DMS153 treated with DMSO at 0.1 percent for 48 hours (cell line): ENCODE results near the gene PSMC4.

Experiments used
- DNase-seq: peaks from one replicate; lab custom pipeline; 2025; ENCODE audit not compliant: unreplicated experiment; lab: John Stamatoyannopoulos, UW

Gene PSMC4

DNA sequence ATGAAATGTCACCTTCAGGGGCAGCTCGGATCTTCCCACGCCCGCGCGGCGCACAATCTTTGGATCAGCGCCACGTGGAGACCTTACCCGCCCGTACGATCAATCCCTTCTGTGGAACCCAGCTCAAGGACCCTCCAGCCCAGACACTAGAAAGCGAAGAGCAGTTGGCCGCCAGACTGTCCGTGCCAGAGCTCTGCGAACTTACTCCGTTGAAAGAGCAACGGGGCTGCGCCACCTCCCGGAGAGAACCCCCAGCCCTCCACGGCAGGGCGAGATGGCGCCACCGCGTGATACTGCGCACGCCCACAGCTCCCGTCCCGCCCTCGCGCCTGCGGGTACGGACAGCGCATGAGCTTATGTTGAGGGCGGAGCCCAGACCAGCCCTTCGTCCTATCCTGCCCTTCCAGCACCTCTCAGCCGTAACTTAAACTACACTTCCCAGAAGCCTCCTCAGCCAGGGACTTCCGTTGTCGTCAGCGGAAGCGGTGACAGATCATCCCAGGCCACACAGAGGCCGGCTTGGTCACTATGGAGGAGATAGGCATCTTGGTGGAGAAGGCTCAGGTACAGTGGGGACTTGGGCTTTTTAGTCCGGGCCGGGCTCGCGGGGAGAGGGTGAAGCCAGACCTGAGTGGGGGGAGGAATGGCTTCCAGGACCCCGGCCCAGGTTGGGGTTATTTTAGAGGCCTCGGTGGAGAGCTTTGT, at the start of gene PSMC4:
TSS of gene PSMC4 (plus strand) at position 491 of the 705 bp plus-strand sequence. CDS start at position 529, 38 bp downstream.
- DNase-seq, result peak; percentile 88

DNA sequence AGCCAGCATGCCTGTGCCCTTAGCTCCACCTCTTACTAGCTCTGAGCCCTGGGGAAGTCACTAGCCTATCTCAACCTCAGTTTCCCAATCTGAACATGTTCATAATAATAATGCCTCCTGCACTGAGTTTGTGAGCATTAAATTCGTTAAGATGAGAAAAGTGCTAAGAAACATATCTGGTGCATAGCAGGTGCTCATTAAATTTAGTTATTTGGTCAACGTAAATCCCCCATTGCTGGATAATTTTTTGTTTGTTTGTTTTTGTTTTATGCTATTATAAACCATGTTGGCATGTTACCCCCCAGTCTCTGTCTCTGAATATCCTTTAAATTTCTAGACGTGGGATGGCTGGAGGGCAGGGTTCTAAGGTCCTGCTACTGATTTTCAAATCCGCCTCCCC, 47.1 kb upstream of the PSMC4 start:
- no peak for DNase-seq

DNA sequence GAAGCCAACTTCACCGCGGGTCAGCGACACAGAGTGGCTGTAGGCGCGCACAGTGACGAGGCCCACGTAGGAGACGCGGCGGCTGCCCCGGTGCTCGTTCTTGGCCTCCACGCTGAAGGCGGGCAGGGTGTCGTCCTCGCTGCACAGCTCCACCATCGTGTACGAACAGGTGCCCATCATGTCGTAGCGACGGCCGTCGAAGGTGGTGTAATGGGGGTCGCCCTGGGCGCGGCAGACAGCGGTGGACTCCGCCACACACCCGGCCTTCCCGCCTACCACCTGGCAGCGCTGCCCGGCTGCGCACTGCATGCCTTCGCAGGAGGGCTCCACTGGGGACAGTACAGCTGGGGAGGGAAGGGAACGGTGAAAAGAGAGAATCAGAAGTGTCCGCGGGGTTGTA, 46.6 kb upstream of the PSMC4 start:
- no peak for DNase-seq

DNA sequence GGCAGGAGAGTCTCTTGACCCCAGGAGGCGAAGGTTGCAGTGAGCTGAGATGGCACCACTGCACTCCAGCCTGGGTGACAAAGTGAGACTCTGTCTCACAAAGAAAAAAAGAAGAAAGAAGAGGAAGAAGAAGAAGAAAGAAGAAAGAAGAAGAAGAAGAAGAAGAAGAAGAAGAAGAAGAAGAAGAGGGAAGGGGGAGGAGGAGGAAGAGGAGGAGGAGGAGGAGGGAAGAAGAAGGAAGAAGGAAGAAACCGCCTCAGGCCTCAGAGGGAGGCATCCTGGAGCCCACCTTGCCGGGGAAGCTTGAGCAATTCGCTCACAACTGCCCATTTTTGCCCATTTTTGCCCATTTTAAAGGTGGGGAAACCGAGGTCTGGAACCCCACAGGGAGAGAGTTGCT, 46.0 kb upstream of the PSMC4 start:
- DNase-seq, result no peak

DNA sequence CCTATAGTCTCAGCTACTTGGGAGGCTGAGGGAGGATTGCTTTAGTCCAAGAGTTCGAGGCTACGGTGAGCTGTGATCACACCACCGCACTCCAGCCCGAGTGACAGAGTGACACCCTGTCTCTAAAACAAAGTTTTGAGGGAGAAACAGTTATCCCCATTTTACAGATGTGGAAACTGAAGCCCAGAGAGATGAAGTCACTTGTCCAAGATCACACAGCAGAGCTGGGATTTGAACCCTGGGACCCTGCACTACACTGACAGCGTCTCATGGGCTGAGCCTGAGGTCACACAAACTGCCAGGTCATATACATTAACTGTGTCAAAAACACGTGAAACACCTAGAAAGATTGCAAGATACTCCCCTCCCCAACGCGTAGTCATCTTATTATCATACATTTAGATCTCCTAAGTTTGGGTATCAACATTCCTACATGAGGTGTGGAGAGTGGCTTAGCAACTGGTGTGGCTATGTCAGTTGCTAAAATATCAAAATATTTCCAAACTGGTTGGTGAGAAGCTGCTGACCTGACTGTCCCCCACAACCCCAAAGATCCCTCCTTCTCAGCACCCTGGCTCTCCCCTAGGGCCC, 44.7 kb upstream of the PSMC4 start:
- DNase-seq, result no peak

DNA sequence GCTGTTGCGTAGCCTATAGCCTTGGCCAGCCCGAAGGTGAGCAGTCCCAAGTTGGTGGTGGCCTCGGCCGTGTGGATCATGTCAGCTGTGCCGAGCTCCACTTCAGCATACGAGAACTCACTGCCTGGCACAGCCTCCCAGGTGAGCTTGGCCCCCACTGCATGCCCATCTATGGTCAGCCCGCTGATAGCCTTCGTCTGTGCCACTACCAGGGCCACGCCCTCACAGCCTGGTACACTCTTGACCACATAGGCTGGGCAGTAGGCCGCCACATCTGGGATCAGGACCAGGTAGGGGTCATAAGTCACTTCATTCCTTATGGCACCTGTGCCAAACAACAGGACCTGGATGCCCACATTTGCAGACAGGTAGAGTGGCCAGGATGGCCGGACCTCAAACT, 43.9 kb upstream of the PSMC4 start:
- no peak for DNase-seq

DNA sequence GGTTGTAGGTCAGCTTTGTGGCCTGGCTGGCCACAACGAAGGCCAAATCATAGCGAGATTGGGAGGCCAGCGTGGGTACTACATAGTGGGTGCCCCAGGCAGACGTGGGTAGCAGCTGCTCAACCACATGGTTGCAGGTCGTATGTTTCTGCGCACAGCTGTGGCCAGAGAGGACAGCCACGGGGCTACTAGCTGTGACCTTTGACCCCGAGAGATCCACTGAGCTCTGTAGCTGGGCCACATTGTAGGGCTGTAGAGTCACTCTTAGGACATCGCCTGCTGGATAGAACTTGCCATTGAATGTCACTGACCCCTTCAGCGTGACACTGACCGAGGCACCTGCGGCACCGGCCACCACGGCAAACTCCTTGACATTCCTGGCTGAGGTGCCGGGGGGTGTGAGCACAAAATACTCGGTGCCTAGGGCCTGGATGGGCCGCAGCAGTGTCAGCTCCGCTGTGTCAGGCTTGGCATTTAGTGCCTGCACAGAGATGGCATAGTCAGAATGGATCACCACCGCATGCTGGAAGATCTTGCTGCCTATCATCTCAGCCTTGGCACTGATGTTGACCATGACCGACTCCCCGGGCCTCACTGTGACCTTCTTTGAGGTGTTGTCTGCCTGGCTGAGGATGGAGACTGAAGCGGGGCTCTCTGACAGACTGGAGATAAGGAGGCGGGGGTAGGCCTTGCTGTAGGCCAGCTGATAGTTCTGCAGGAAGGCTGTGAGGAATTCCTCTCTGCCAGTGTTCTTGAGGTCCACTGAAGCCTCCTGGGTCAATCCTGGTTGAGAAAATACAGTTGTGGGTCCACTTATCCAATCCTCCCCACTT, 43.2 kb upstream of the PSMC4 start:
- no peak for DNase-seq

DNA sequence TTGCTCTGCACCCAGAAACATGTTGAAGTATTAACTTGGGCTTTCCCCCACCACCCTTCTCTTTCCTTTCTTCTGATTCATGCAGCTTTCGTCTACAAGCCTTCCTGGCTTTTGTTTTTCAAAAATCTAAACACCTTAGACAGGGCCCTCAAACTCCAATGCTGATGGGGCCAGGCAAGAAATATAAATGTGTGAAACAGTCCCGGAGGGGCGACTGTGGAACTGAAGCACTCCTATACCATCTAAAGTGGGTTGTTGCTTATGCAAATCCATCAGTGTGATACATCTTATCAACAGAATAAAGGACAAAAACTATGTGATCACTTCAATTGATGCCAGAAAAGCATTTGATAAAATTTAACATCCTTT, 42.6 kb upstream of the PSMC4 start:
- no peak for DNase-seq

DNA sequence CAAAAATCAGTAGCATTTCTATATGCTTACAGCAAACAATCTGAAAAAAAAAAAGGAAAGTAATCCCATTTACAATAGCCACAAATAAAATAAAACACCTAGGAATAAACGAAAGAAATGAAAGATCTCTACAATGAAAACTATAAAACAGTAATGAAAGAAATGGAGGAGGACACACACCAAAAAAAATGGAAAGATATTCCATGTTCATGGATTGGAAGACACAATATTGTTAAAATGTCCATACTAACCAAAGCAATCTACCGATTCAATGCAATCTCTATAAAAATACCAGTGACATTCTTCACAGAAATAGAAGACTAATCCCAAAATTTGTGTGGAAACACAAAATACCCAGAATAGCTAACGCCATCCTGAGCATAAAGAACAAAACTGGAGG, 41.2 kb upstream of the PSMC4 start:
- no peak for DNase-seq

- DNase-seq, result no peak
Measured at GRCh38 chr19:39934584-39935363, 36.2 kb upstream of the PSMC4 start, which contains the start of gene FCGBP. FCGBP (minus strand) TSS chr19:39934634.

DNA sequence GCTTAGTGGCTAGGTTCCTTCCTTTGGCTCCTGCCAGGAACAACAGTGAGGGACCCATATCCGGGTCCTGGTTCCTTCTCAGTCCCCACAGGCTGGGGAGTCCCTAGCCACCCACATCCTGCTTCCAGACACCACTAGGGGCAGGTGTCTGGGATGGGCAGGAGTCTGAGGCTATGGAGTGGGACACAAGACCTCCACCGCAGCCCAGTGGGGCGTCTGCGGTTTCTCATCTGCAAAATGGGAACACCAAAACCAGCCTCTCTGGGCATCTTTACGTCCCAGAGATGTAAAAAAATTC, 35.7 kb upstream of the PSMC4 start:
- DNase-seq, result no peak

DNA sequence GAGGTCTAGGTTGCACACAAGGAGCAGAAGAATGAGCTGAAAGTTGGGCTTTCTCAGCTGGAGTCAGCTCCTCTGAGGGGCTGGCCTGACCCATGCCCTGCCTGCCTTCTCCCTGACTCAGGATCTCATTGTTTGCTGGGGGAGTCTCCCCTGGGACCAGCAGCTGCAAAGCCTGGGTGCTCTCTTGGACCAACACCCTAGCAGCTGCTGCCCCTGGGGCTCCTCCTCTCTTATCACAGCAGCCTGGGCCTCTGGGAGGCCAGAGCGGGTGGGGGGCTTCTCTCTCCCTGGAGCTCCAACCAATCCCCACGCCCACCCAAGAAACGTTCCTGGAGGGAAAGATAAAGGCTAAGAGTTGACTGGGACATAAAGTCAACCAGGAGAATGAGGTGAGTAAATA, 34.9 kb upstream of the PSMC4 start:
- DNase-seq, result no peak

DNA sequence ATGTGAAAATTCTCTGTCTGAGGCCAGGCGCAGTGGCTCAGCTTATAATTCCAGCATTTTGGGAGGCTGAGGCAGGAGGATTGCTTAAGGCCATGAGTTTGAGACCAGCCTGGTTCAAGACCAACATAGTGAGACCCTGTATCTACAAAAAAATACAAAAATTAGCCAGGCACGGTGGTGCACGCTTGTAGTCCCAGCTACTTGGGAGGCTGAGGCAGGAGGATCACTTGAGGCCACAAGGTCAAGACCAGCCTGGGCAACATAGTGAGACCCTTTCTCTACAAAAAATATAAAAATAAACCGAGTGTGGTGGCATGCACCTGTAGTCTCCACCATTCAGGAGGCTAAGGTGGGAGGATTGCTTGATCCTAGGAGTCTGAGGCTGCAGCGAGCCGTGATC, 34.3 kb upstream of the PSMC4 start:
- DNase-seq, result no peak

DNA sequence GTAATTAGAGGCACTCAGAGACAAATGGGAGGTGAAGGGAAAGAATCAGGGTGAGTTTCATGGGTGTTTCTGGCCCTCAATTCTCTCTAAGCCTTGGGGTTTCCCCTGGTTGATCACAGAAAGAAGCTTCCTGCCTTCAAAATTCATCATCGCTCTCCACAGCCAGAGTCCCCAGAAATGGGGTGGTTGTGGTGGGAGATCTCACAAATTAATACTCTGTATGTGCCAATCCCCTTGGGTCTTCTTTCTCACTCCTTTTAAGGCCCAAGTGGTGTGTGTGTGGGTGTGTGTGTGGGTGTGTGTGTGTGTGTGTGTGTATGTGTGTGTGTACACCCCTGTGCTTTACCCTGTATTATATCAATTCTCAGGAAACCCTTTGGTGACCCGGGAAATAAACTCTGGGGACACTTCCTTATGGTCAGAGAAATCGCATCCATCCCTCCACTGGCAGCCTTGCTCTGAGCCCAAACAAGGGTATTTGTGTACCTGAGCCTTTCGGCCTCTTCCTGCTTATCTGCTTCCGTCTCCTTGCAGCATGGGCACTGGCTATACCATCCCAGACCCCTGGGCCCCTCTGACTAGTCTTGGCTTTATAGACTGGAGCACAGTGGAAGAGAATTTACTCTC, 33.8 kb upstream of the PSMC4 start:
- DNase-seq, result no peak

DNA sequence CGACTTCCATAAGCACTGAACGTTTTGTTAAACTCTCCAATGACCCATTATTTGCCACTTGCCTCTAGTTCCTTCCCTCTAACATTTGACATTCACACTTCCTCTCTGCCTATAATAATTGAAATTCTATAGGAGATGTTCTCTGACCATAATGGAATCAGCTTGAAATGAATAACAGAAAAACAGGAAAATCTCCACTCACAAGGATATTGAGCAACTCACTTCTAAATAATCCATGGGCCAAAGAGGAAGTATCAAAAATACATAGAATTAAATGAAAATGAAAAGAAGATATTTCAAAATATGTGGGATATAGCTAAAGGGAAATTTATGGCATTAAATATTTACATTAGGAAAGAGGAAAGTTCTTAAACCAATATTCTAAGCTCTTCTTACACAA, 33.2 kb upstream of the PSMC4 start:
- DNase-seq, result no peak

- DNase-seq, result no peak
Measured at GRCh38 chr19:39939556-39939955, 31.4 kb upstream of the PSMC4 start.

DNA sequence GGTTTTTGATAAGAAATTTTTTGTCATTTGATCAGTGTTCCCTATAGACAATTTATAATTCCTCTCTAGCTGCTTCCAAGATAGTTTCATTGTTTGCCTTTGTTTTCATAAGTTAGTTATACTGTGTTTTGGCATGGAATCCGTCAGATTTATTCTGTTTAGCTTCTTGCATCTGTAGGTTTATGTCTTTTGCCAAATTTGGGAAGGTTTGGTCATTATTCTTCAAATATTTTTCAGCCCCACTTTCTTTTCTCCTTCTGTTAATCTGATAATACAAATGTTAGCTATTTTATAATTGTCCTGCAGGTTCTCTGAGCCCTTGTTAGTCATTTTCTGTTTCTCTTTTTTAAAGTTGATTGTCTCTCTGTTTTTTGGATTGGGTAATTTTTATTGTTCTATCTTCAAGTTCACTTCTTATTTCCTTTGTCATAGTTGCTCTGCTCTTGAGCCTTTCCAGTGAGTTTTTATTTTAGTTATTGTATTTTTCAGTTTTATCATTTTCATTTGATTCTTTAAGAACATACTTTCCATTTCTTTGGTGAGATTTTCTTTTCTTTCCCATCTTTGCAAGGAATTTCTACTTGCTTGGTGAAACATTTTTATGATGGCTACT, 30.6 kb upstream of the PSMC4 start:
- DNase-seq, result no peak

- no peak for DNase-seq
Measured at GRCh38 chr19:39941151-39941550, 29.8 kb upstream of the PSMC4 start.

DNA sequence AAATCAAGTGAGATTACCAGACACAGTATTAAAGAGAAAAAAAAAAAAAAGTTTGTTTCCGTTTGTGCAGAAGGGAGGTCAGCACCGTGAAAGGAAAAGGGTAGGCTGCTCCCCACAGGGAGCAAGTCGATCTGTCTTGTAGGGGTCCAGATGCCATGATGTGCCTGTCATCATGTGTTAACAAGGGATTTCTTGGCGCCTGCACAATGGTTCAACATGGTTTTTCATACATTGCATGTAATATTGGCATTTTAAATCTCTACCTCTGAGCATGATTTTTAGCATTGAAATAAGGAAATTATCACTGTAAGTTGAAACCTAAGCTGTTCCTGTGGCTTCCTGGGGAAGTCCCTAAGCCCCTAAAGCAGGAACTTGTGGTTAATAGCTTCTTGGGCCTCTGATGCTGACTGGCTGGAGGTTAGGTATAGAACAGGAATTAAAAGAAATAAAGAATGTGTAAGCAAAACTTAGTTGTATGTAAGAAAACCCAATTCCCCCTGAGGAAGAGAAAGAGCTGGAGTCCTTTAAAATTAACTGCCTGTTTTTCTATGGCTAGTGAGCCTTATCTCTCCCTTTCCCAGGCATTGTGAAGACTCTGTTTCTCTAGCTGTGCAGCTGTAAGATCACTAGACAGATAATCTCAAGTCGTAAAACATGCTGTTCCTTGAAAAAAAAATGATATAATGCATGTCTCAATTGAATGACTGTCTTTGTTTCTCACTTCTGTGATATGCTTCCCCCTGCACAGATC, 29.2 kb upstream of the PSMC4 start:
- DNase-seq, result no peak

DNA sequence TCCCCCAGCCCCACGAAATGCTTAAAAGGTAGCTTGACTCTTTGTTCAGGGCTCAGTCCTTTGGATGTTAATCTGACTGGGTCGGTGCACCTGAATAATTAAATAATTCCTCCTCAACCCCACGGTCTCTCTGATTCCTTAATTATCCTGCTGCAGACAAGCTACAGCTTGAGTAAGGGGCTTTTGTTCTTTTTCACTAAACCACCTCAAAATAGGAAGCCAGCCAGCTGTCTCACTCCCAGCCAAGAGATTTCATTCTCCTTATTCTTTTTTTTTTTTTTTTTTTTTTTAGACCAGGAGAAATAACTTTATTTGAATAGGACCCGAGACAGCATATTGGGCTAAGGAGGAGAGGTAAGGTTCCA, 28.6 kb upstream of the PSMC4 start:
- DNase-seq, result no peak
